PC-9 (cell line): Measurements from ENCODE around the gene HOXA9. TPM values are rescaled to one million over a fixed set of nuclear protein-coding genes. Genes with fewer than 3 reads are reported as not detected.

Experiments
- BruUV-seq: library from RNA; stranded (reverse); fragments of 400-500 nt; replicated peaks from 2 replicates; lab custom pipeline; 2021; lab: Mats Ljungman, UMichigan
- CTCF ChIA-PET: fragments of 300-600 bp; sonication (Branson Sonifier 250); formaldehyde crosslinking; loops from one replicate; lab custom pipeline; 2022; ENCODE audit warnings: antibody characterized with exemption; lab: Charles Lee
- POLR2A ChIA-PET: fragments of 300-600 bp; sonication (Branson Sonifier 250); formaldehyde crosslinking; loops from one replicate; lab custom pipeline; 2022; ENCODE audit warnings: antibody characterized with exemption; ENCODE audit not compliant: unreplicated experiment; lab: Charles Lee
- DNase-seq, 2 experiments: peaks; one replicate each; pipeline versions ENCODE4 v3.0.0 to v3.0.0-alpha.2; 2015 to 2022; ENCODE audit warnings: mixed read lengths in 1 of 2
- H2AFZ ChIP-seq: fragments of 200-600 bp; sonication (generic); 2 replicates; pipeline ENCODE4 v1.8.1; 2017; ENCODE audit warnings: antibody characterized with exemption
- H3F3A ChIP-seq: fragments of 200-600 bp; sonication (generic); 2 replicates; pipeline ENCODE4 v1.8.1; 2017; ENCODE audit warnings: antibody characterized with exemption, mild to moderate bottlenecking, low read depth; ENCODE audit not compliant: insufficient read depth
- H3K27ac ChIP-seq: fragments of 200-600 bp; sonication (generic); 2 replicates; pipeline ENCODE4 v1.6.1; 2016; ENCODE audit warnings: mixed run types
- H3K27me3 ChIP-seq: fragments of 200-600 bp; sonication (generic); 2 replicates; pipeline ENCODE4 v1.6.1; 2016; ENCODE audit warnings: low read depth, mixed run types; ENCODE audit not compliant: insufficient read depth
- H3K36me3 ChIP-seq: fragments of 200-600 bp; sonication (generic); 2 replicates; pipeline ENCODE4 v1.6.1; 2016; ENCODE audit warnings: low read depth, mixed run types
- H3K4me1 ChIP-seq: fragments of 200-600 bp; sonication (generic); replicated peaks from 2 replicates; pipeline ENCODE4 v1.6.1; 2016; ENCODE audit warnings: mixed run types; ENCODE audit not compliant: insufficient read depth
- H3K4me2 ChIP-seq: fragments of 200-600 bp; sonication (generic); 2 replicates; pipeline ENCODE4 v1.6.1; 2017; ENCODE audit warnings: mixed run types
- H3K4me3 ChIP-seq: fragments of 200-600 bp; sonication (generic); 2 replicates; pipeline ENCODE4 v1.6.1; 2016; ENCODE audit warnings: mixed run types
- H3K79me2 ChIP-seq: fragments of 200-600 bp; sonication (generic); 2 replicates; pipeline ENCODE4 v1.6.1; 2017; ENCODE audit warnings: low read depth, mixed run types
- H3K9me2 ChIP-seq: fragments of 200-600 bp; sonication (generic); 2 replicates; pipeline ENCODE4 v1.8.1; 2017; ENCODE audit warnings: mild to moderate bottlenecking; ENCODE audit not compliant: insufficient read depth
- H3K9me3 ChIP-seq: fragments of 200-600 bp; sonication (generic); 2 replicates; pipeline ENCODE4 v1.8.1; 2016; ENCODE audit warnings: low read depth; ENCODE audit not compliant: insufficient read depth
- H4K20me1 ChIP-seq: fragments of 200-600 bp; sonication (generic); 2 replicates; pipeline ENCODE4 v1.8.1; 2017; ENCODE audit not compliant: insufficient read depth
- CTCF ChIP-seq: fragments of 200-600 bp; sonication (generic); conservative IDR thresholded peaks from 2 replicates; pipeline ENCODE4 v1.6.1; 2017; ENCODE audit warnings: mixed run types, antibody characterized with exemption, mild to moderate bottlenecking, moderate library complexity
- EZH2 ChIP-seq: fragments of 200-600 bp; sonication (generic); IDR thresholded peaks from 2 replicates; pipeline ENCODE4 v1.8.0; 2017; ENCODE audit warnings: antibody characterized with exemption, low read depth
- intact Hi-C: fragments of 100-400 bp; cut with micrococcal nuclease; formaldehyde crosslinking; loops from one replicate; pipeline ENCODE4 v1.10.0; 2022; ENCODE audit not compliant: unreplicated experiment
- total RNA-seq: library from RNA; stranded (reverse); gene quantifications from 2 replicates; pipeline ENCODE4 v1.2.3, GENCODE V29; 2021

The HOXA9 gene
- total RNA-seq, 1 experiment from 2014 or later = 2.5 TPM

GRCh38 chr7:27137640-27138315 is 27.6 kb downstream of the HOXA9 start:
- Histone ChIP-seq H3K27me3 (no peaks in the 10 kb centered on the region), H3K9me2 (no peaks in the 10 kb centered on the region), H3K4me2 (no peak overlapping the region), H3K36me3 (no peaks in the 10 kb centered on the region), H3K4me3 (no peak overlapping the region), H3K4me1 (peaks cover 42% of the 10 kb centered on the region), H3K9me3 (no peaks in the 10 kb centered on the region), H3F3A (peaks cover 28% of the 10 kb centered on the region), H3K27ac (no peak overlapping the region), H3K79me2 (no peaks in the 10 kb centered on the region), H4K20me1 (no peaks in the 10 kb centered on the region), H2AFZ (no peak overlapping the region)
- intact Hi-C loops = no loop called here
- no peak for DNase-seq
- BruUV-seq = no TSS peak
- CTCF ChIA-PET = interaction anchor here (0.7 kb wide), 1 partner anchor 288 kb away, joined by 4 read pairs; no protein-coding TSS in a partner anchor
- TF ChIP-seq CTCF (no peak), EZH2 (no peak)
- POLR2A ChIA-PET = no interaction called here

GRCh38 chr7:27134392-27134791 is 30.9 kb downstream of the HOXA9 start:
- Histone ChIP-seq H2AFZ (no peak overlapping the region; the same call in 1 of the 2 replicates), H3K4me2 (peak overlapping the region; percentile 86), H3K4me3 (no peak overlapping the region; the same call in 1 of the 2 replicates), H4K20me1 (no peaks in the 10 kb centered on the region), H3K27me3 (no peaks in the 10 kb centered on the region), H3K4me1 (peaks cover 42% of the 10 kb centered on the region), H3K9me2 (no peaks in the 10 kb centered on the region), H3K9me3 (no peaks in the 10 kb centered on the region), H3K36me3 (no peaks in the 10 kb centered on the region), H3F3A (peaks cover 28% of the 10 kb centered on the region), H3K27ac (peak overlapping the region; percentile 73), H3K79me2 (no peaks in the 10 kb centered on the region)
- BruUV-seq = no TSS peak
- CTCF ChIA-PET = interaction anchor here (0.7 to 1.6 kb wide), 2 partner anchors 14 to 274 kb away, joined by 3 to 5 read pairs; no protein-coding TSS in a partner anchor
- POLR2A ChIA-PET = interaction anchor here (0.6 to 0.7 kb wide), 2 partner anchors 265 to 288 kb away, joined by 4 to 5 read pairs; no protein-coding TSS in a partner anchor
- TF ChIP-seq CTCF = no peak
- no peak for TF ChIP-seq EZH2
- peak in 1 of 2 experiments; percentile 75 for DNase-seq
- intact Hi-C loops = no loop called here

- H4K20me1 ChIP-seq = no peaks in the 10 kb centered on the region
- H3K79me2 ChIP-seq = no peaks in the 10 kb centered on the region
- no peak overlapping the region; the same call in 1 of the 2 replicates for H2AFZ ChIP-seq
- intact Hi-C loops = no loop called here
- BruUV-seq = no TSS peak
- H3K27ac ChIP-seq = peak overlapping the region; percentile 73
- H3K27me3 ChIP-seq = no peaks in the 10 kb centered on the region
- H3K36me3 ChIP-seq = no peaks in the 10 kb centered on the region
- DNase-seq = no peak
- H3K9me3 ChIP-seq = no peaks in the 10 kb centered on the region
- no peak overlapping the region for H3K4me3 ChIP-seq
- no peak for TF ChIP-seq CTCF
- TF ChIP-seq EZH2 = no peak
- H3K9me2 ChIP-seq = no peaks in the 10 kb centered on the region
- peaks cover 42% of the 10 kb centered on the region for H3K4me1 ChIP-seq
- ChIA-PET CTCF (interaction anchor here (1.6 kb wide), 1 partner anchor 274 kb away, joined by 5 read pairs; no protein-coding TSS in a partner anchor), POLR2A (interaction anchor here (0.6 to 0.7 kb wide), 3 partner anchors 18 to 287 kb away, joined by 3 to 5 read pairs (median 4); no protein-coding TSS in a partner anchor)
- H3F3A ChIP-seq = peaks cover 28% of the 10 kb centered on the region
- H3K4me2 ChIP-seq = peak overlapping the region; percentile 86; the same call in 1 of the 2 replicates
These were observed 31.7 kb downstream of the HOXA9 start for GRCh38 chr7:27133409-27134231.
